ENCODE measurements around the gene TNNT2. TPM values are rescaled to one million over a fixed set of nuclear protein-coding genes. Genes with fewer than 3 reads are reported as not detected.

The TNNT2 gene
- total and polyA plus RNA-seq, 2 of the 8 experiments (the other 6 are each of a cell fraction or from before 2014, with no cell fraction given): 3.1 to 21.0 TPM

GRCh38 chr1:201358596-201358995 is 18.9 kb downstream of the TNNT2 start (continued):
- TF ChIP-seq CHD7 (IDR thresholded peaks at IDR 0.05; ENCODE audit: insufficient replicate concordance, low read length) (no peak), KDM1A (IDR thresholded peaks at IDR 0.05; ENCODE audit: borderline replicate concordance, low read length) (no peak), E2F6 (IDR thresholded peaks at IDR 0.05) (no peak), JUN (IDR thresholded peaks at IDR 0.05; ENCODE audit: low read depth, low read length) (no peak), MAFK (IDR thresholded peaks at IDR 0.05; ENCODE audit: low read depth, low read length) (no peak), CHD2 (IDR thresholded peaks at IDR 0.05; ENCODE audit: low read length) (no peak)

Data from H1 (cell line).